Prostate gland (tissue), 2 donors: ENCODE results near the gene PLXNB2. TPM values are rescaled to one million over a fixed set of nuclear protein-coding genes. Genes with fewer than 3 reads are reported as not detected.
A peak's percentile ranks its signal among the peaks of the same experiment; 100 is the strongest.
"Not testable (repeated sequence)": the region's sequence is repeated elsewhere in the genome, so short reads cannot be mapped to it uniquely, and the experiment has no call there.

Experiments used
- DNase-seq: peaks from one replicate; pipeline ENCODE4 v3.0.0-alpha.2; 2019; ENCODE audit warnings: low spot score
- H3K27ac ChIP-seq, 2 donors: fragments of 200-600 bp; sonication (generic); 2 replicates each; pipeline ENCODE4 v1.5.1; 2017 to 2019
- H3K27me3 ChIP-seq: fragments of 200-600 bp; sonication (generic); replicated peaks from 2 replicates; pipeline ENCODE4 v1.5.1; 2019; ENCODE audit not compliant: insufficient read depth
- H3K36me3 ChIP-seq, 2 donors: fragments of 200-600 bp; sonication (generic); 1 replicate in 1 of 2; 2 replicates in 1 of 2; pipeline versions ENCODE4 v1.5.1 to v1.8.1; 2017 to 2019
- H3K4me1 ChIP-seq: fragments of 200-600 bp; sonication (generic); replicated peaks from 2 replicates; pipeline ENCODE4 v1.5.1; 2019
- H3K4me3 ChIP-seq, 2 donors: fragments of 200-600 bp; sonication (generic); 2 replicates each; pipeline ENCODE4 v1.5.1; 2017 to 2019
- H3K9me3 ChIP-seq: fragments of 200-600 bp; sonication (generic); 2 replicates; pipeline ENCODE4 v1.5.1; 2017
- POLR2A ChIP-seq: fragments of 450-650 bp; IDR thresholded peaks from one replicate; pipeline ENCODE4 v1.6.1; 2016; ENCODE audit warnings: antibody characterized with exemption, mild to moderate bottlenecking
- POLR2AphosphoS5 ChIP-seq: sonication (generic); formaldehyde crosslinking; IDR thresholded peaks from one replicate; pipeline ENCODE4 v1.6.1; 2017; ENCODE audit warnings: antibody characterized with exemption
- WGBS: methylation state at CpG from one replicate; pipeline ENCODE4 v1.1.5; 2018; 5-methylcytosine and 5-hydroxymethylcytosine counted together
- intact Hi-C: fragments of 100-400 bp; cut with DNase I; formaldehyde crosslinking; loops from one replicate; pipeline ENCODE4 v1.14.2; 2022
- total RNA-seq, 2 donors: library from RNA; depleted of rRNA; stranded (reverse); fragments of >200 nt; gene quantifications; one replicate each; pipeline ENCODE4 v1.1.0, GENCODE V29; 2016
- TF ChIP-seq, protein P1 (sequence below), 4 experiments: fragments of 200-600 bp in 2 of 4; fragments of 450-650 bp in 2 of 4; sonication (generic) in 2 of 4; IDR thresholded peaks; 1 replicate in 3 of 4; 2 replicates in 1 of 4; pipeline ENCODE4 v1.5.1; 2016 to 2019; ENCODE audit warnings: antibody characterized with exemption in 4 of 4, mild to moderate bottlenecking in 2 of 4, moderate library complexity in 2 of 4

Gene PLXNB2
- total RNA-seq, 2 donors from 2014 or later, result 259 to 309 TPM

DNA sequence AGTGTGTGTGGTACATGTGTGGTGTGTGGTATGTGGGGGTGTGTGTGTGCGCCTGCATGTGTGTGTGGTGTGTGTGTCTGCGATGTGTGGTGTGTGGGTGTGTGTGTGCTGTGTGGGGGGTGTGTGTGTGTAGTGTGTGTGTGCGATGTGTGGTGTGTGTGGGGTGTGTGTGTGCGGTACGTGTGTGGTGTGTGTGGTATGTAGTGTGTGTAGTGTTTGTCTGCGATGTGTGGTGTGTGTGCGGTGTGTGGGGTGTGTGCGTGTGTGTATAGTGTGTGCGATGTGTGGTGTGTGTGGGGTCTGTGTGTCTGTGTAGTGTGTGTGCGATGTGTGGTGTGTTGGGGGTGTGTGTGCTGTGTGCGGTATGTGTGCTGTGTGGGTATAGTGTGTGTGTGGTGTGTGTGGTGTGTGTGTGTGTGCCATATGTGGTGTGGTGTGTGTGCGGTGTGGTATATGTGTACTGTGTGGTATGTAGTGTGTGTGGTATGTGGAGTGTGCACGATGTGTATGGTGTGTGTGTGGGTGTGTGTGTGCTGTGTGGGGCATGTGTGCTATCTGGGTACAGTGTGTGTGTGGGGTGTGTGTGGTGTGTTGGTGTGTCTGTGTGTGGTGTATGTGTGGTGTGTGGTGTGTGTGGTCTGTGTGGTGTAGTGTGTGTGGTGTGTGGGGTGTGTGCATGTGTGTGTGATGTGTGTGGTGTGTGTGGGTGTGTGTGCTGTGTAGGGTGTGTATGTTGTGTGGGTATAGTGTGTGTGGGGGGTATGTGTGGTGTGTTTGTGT is 30.0 kb upstream of the PLXNB2 start:
- Histone ChIP-seq H3K27ac (no peak overlapping the region), H3K36me3 (no peaks in the 10 kb centered on the region), H3K4me3 (no peak overlapping the region), H3K27me3 (no peaks in the 10 kb centered on the region), H3K4me1 (no peaks in the 10 kb centered on the region), H3K9me3 (no peaks in the 10 kb centered on the region)
- TF ChIP-seq POLR2A (no peak), POLR2AphosphoS5 (no peak)
- TF ChIP-seq, protein P1, sequence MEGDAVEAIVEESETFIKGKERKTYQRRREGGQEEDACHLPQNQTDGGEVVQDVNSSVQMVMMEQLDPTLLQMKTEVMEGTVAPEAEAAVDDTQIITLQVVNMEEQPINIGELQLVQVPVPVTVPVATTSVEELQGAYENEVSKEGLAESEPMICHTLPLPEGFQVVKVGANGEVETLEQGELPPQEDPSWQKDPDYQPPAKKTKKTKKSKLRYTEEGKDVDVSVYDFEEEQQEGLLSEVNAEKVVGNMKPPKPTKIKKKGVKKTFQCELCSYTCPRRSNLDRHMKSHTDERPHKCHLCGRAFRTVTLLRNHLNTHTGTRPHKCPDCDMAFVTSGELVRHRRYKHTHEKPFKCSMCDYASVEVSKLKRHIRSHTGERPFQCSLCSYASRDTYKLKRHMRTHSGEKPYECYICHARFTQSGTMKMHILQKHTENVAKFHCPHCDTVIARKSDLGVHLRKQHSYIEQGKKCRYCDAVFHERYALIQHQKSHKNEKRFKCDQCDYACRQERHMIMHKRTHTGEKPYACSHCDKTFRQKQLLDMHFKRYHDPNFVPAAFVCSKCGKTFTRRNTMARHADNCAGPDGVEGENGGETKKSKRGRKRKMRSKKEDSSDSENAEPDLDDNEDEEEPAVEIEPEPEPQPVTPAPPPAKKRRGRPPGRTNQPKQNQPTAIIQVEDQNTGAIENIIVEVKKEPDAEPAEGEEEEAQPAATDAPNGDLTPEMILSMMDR (IDR thresholded peaks at IDR 0.05), result no peak
- intact Hi-C loops, result no loop called here
- WGBS, result 95% methylated on average over 13 of the region's 13 CpGs
- no peak for DNase-seq

DNA sequence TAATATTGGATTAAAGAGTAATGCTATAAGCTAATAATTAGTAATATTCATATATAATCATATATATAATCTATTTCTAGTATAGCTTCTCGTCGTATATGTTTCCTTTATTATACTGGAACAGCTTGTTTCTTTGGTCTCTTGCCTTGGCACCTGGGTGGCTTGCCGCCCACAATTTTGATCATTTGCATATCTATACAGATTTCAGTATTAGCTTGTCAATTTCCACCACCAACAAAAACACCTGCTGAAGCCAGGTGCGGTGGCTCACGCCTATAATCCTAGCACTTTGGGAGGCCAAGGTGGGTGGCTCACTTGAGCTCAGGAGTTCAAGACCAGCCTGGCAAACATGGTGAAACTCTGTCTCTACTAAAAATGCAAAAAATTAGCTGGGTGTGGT is 27.0 kb upstream of the PLXNB2 start:
- H3K36me3 ChIP-seq, H3K9me3 ChIP-seq, DNase-seq, H3K27ac ChIP-seq, H3K27me3 ChIP-seq, H3K4me3 ChIP-seq, H3K4me1 ChIP-seq, intact Hi-C loops: not testable (repeated sequence)
- 85% methylated on average over 5 of the region's 5 CpGs for WGBS

DNA sequence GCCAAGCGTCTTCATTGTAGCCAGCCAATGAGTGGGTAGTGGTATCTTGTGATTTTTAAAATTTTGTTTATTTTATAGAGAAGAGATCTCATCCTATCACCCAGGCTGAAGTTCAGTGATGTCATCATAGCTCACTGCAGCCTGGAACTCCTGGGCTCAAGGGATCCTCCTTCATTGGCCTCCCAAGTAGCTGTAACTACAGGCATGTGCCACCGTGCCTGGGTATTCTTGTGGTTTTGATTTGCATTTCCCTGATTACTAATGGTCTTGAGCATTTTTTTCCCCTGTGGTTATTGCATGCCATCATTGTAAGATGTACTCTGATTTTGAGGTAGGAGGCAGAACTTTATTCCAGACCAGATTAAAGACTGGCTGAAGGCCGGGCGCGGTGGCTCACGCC is 21.8 kb upstream of the PLXNB2 start:
- Histone ChIP-seq H3K4me1 (no peaks in the 10 kb centered on the region), H3K27me3 (no peaks in the 10 kb centered on the region), H3K9me3 (no peaks in the 10 kb centered on the region), H3K27ac (no peak overlapping the region), H3K36me3 (no peaks in the 10 kb centered on the region), H3K4me3 (no peak overlapping the region)
- intact Hi-C loops, result no loop called here
- WGBS, result 94% methylated on average over 6 of the region's 6 CpGs
- no peak for DNase-seq
- TF ChIP-seq, protein P1 (IDR thresholded peaks at IDR 0.05), result no peak
- no peak for TF ChIP-seq POLR2AphosphoS5
- no peak for TF ChIP-seq POLR2A

DNA sequence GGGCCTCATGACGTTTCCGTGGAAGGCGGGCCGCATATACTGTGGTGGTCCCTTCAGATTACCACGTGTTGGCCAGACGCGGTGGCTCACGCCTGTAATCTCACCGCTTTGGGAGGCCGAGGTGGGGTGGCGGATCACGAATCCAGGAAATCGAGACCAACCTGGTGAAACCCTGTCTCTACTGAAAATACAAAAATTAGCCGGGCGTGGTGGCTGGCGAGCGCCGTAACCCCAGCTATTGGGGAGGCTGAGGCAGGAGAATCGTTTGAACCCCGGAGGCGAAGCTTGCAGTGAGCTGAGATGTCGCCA is 20.2 kb upstream of the PLXNB2 start:
- peak overlapping the region; percentile 89 to 93 for H3K27ac ChIP-seq
- intact Hi-C loops, result loop anchor here (1.0 kb wide), 1 partner anchor 53 kb away; no protein-coding TSS in a partner anchor
- H3K4me3 ChIP-seq, result peak overlapping the region; percentile 83 to 85
- TF ChIP-seq POLR2AphosphoS5 (no peak), POLR2A (no peak)
- TF ChIP-seq, protein P1 (IDR thresholded peaks at IDR 0.05), result no peak
- DNase-seq, result no peak
- no peaks in the 10 kb centered on the region for H3K27me3 ChIP-seq
- H3K4me1 ChIP-seq, result no peaks in the 10 kb centered on the region
- WGBS, result 74% methylated on average over 22 of the region's 22 CpGs
- H3K36me3 ChIP-seq, result no peaks in the 10 kb centered on the region
- no peaks in the 10 kb centered on the region for H3K9me3 ChIP-seq

DNA sequence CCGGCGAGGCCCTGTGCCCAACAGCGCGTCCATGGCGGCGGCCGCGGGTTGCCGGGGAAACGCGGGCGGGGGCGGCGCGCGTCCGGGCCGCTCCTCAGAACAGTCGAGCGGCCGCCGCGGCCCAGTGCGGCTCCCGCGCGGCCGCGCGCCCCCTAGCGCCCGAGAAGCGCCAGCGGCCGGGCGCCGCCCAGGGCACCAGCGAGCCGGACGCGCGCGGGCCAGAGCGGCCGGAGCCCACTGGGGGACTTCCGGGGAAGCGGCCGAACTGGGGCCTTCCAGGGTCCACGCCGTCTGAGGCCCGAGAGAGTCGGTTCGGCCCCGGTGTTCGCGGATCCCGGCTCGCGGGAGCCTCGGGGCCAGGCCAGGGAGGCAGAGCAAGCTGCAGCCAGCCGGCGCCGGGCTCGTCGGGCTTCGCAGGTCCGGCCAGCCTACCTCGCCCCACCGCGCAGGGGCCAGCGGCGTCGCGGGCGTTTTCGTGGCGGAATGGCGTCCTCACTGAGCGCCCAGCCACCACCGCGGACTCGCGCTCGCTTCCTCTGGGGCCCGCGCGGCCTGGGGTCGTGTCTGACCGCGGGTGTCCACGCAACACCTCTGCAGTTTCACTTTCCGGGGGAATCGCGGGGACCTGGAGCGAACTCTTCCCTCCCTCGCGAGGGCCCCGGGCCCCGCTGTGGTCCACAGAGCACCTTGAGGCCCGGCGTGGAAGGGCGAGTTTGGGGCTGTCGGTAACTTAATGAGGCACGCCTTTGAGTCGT is 19.7 kb upstream of the PLXNB2 start, which contains the start of gene DENND6B:
Gene DENND6B (minus strand): TSS at position 57 of the 755 bp plus-strand sequence. CDS start 24 bp downstream, at position 33.
- Histone ChIP-seq H3K27me3 (no peaks in the 10 kb centered on the region), H3K4me1 (no peaks in the 10 kb centered on the region), H3K36me3 (no peaks in the 10 kb centered on the region), H3K4me3 (peak within 1 kb of the TSS; percentile 83 to 85), H3K27ac (peak within 1 kb of the TSS; percentile 89 to 93), H3K9me3 (no peaks in the 10 kb centered on the region)
- 0% methylated on average over 42 of the region's 105 CpGs for WGBS
- DNase-seq, result peak; percentile 76
- intact Hi-C loops, result loop anchor here (1.0 kb wide), 1 partner anchor 53 kb away; no protein-coding TSS in a partner anchor
- peak; percentile 28 for TF ChIP-seq POLR2A
- TF ChIP-seq POLR2AphosphoS5, result no peak
- TF ChIP-seq, protein P1 (IDR thresholded peaks at IDR 0.05), result peak; percentile 27 to 94 (median 70)
